Stimulated activated CD4-positive, alpha-beta T cell treated with anti-CD3 and anti-CD28 coated beads, Interleukin-1b, Interleukin-23, amount 100 ng/mL, for 1 hour (primary cell): ENCODE data around the gene PPP1R8.

ENCODE experiments used
- DNase-seq, 2 donors: peaks; one replicate each; pipeline ENCODE4 v3.0.0-alpha.2; 2020; ENCODE audit warnings: low read depth in 2 of 2

PPP1R8 gene

DNA sequence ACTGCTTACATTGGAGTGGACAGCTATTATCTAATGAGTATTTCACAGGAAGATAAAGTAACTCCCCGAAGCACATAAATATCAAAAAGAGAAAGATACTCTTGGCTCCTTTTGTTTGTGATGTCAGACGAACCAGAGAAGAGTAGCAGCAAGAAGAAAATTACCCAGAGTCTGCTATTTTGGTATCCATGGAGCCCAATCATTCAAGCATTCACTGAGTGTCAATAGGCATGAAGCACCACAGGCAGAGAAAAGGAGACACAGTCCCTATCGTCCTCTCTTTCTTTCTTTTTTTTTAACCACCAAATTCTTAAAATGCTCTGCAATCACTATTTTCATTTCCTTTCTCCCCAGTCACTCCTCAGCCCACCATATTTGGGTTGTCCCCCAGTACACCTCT, 63.9 kb downstream of the PPP1R8 start:
- DNase-seq: no peak
